ENCODE results near the gene RSBN1L. TPM values are rescaled to one million over a fixed set of nuclear protein-coding genes. Genes with fewer than 3 reads are reported as not detected.
"Not testable (repeated sequence)": the region's sequence is repeated elsewhere in the genome, so short reads cannot be mapped to it uniquely, and the experiment has no call there.

The RSBN1L gene
- total and polyA plus RNA-seq, 7 experiments from 2014 or later, result 7.7 to 41.7 (median 21.9) TPM

DNA sequence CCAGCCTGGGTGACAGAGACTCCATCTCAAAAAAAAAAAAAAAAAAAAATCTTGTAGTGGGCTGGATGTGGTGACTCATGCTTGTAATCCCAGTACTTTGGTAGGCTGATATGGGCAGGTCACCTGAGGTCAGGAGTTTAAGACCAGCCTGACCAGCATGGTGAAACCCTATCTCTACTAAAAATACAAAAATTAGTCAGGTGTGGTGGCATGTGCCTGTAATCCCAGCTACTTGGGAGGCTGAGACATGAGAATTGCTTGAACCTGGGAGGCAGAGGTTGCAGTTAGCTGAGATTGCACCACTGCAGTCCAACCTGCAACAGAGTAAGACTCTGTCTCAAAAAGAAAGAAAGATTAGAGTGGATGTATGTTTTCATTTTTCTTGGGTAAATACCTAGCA, 18.7 kb downstream of the RSBN1L start:
- peaks cover 23 to 90% (median 73%) of the 10 kb centered on the region in 7 donors for H3K4me1 Mint-ChIP-seq
- H3K27ac ChIP-seq (ENCODE audit: low read depth, low read length); H3K9me3 ChIP-seq (ENCODE audit: control insufficient read depth in 2 of 3, low read length in 3 of 3); H3K4me3 ChIP-seq (ENCODE audit: low read length); ATAC-seq; CTCF ChIA-PET; DNase-seq; H3K27me3 Mint-ChIP-seq; H3K27me3 ChIP-seq (ENCODE audit: control insufficient read depth in 2 of 2, insufficient read depth in 2 of 2, low read length in 2 of 2); H3K9me3 Mint-ChIP-seq; POLR2A ChIA-PET; H3K4me1 ChIP-seq (ENCODE audit: control insufficient read depth in 2 of 2, insufficient read depth in 2 of 2, low read length in 2 of 2): not testable (repeated sequence)
- intact Hi-C loops (cut with micrococcal nuclease), result loop anchor here in 1 of 2 donors (2.0 kb wide), 1 partner anchor 14 kb away; no protein-coding TSS in a partner anchor
- H3K36me3 Mint-ChIP-seq, result peaks cover 0 to 34% (median 13%) of the 10 kb centered on the region in 5 donors
- H3K36me3 ChIP-seq (ENCODE audit: control insufficient read depth in 2 of 3, insufficient read depth in 3 of 3, low read length in 3 of 3), result peaks cover 0 to 12% (median 0%) of the 10 kb centered on the region in 3 experiments
- H3K27ac Mint-ChIP-seq, result peak overlapping the region in 1 of 9 donors; percentile 14
- H3K4me3 Mint-ChIP-seq, result peak overlapping the region in 2 of 10 donors; percentile 29 to 39

DNA sequence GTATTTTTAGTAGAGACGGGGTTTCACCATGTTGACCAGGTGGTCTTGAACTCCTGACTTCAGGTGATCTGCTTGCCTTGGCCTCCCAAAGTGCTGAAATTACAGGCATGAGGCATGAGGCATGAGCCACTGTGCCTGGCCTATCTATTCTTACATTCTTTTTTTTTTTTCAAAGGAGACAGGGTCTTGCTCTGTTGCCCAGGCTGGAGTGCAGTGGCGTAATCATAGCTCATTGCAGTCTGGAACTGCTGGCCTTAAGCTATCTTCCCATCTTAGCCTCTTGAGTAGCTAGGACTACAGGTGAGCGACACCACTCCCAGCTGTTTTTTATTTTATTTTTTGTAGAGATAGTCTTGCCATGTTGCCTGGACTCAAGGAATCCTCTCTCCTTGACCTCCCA, 20.5 kb downstream of the RSBN1L start:
- DNase-seq, result no peak
- H3K9me3 Mint-ChIP-seq, result no peaks in the 10 kb centered on the region
- H3K4me3 ChIP-seq (ENCODE audit: low read length), result no peak overlapping the region
- H3K36me3 Mint-ChIP-seq, result peaks cover 0 to 19% (median 8%) of the 10 kb centered on the region in 5 donors
- H3K27ac Mint-ChIP-seq, result peak overlapping the region in 1 of 9 donors; percentile 43
- H3K9me3 ChIP-seq (ENCODE audit: control insufficient read depth in 2 of 3, low read length in 3 of 3), result no peaks in the 10 kb centered on the region
- POLR2A ChIA-PET, result no interaction called here
- peaks cover 0 to 12% of the 10 kb centered on the region in 2 donors for H3K4me1 ChIP-seq (ENCODE audit: control insufficient read depth in 2 of 2, insufficient read depth in 2 of 2, low read length in 2 of 2)
- no peak for ATAC-seq
- H3K27me3 ChIP-seq (ENCODE audit: control insufficient read depth in 2 of 2, insufficient read depth in 2 of 2, low read length in 2 of 2), result no peaks in the 10 kb centered on the region
- no peaks in the 10 kb centered on the region for H3K36me3 ChIP-seq (ENCODE audit: control insufficient read depth in 2 of 3, insufficient read depth in 3 of 3, low read length in 3 of 3)
- no peaks in the 10 kb centered on the region for H3K27me3 Mint-ChIP-seq
- peaks cover 18 to 79% (median 60%) of the 10 kb centered on the region in 7 donors for H3K4me1 Mint-ChIP-seq
- CTCF ChIA-PET, result interaction anchor here (0.6 to 1.0 kb wide), 2 partner anchors 11 to 19 kb away, joined by 3 to 6 read pairs; no protein-coding TSS in a partner anchor
- H3K27ac ChIP-seq (ENCODE audit: low read depth, low read length), result no peak overlapping the region
- intact Hi-C loops (cut with micrococcal nuclease), result no loop called here
- H3K4me3 Mint-ChIP-seq, result no peak overlapping the region

DNA sequence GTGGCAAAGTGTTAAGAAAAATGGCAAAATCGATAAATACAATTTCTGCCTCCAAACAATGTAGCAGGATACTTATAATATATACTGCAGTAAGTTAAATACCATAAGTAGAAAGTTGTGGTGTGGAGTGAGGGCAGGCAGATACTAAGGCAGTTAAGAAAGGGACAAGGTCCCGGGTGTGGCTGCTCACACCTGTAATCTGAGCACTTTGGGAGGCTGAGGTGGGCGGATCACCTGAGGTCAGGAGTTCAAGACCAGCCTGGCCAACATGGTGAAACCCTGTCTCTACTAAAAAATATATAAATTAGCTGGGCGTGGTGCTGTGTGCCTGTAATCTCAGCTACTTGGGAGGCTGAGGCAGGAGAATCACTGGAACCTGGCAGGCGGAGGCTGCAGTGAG, 21.3 kb downstream of the RSBN1L start:
- H3K27me3 Mint-ChIP-seq; intact Hi-C loops (cut with micrococcal nuclease): not testable (repeated sequence)
- CTCF ChIA-PET, result interaction anchor here (1.0 kb wide), 1 partner anchor 20 kb away, joined by 3 read pairs; no protein-coding TSS in a partner anchor

DNA sequence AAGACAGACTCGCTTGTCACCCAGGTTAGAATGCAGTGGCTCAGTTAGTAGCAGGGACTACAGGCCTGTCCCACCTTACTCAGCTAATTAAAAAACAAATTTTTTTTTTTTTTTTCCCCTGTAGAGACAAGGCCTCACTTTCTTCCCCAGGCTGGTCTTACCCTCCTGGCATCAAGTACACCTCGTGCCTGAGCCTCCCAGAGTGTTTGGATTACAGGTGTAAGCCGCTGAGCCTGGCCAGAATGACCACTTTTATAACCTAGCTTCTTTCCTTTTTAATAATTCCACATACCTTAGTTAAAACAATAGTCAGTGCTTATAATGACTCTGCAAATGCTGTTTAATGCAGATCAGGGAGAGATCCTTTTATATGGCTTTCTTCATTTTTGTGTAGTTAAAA, 31.3 kb downstream of the RSBN1L start:
- Mint-ChIP-seq H3K27ac (peak overlapping the region in 8 of 9 donors; percentile 52 to 96 (median 74)), H3K36me3 (peaks cover 0 to 13% (median 4%) of the 10 kb centered on the region in 5 donors), H3K4me3 (peak overlapping the region; percentile 2 to 85 (median 59)), H3K4me1 (peaks cover 17 to 68% (median 60%) of the 10 kb centered on the region in 7 donors), H3K27me3 (no peaks in the 10 kb centered on the region), H3K9me3 (no peaks in the 10 kb centered on the region)
- Histone ChIP-seq H3K4me1 (ENCODE audit: control insufficient read depth in 2 of 2, insufficient read depth in 2 of 2, low read length in 2 of 2) (peaks cover 13 to 20% of the 10 kb centered on the region in 2 donors), H3K27me3 (ENCODE audit: control insufficient read depth in 2 of 2, insufficient read depth in 2 of 2, low read length in 2 of 2) (no peaks in the 10 kb centered on the region), H3K27ac (ENCODE audit: low read depth, low read length) (peak overlapping the region; percentile 53), H3K36me3 (ENCODE audit: control insufficient read depth in 2 of 3, insufficient read depth in 3 of 3, low read length in 3 of 3) (no peaks in the 10 kb centered on the region), H3K4me3 (ENCODE audit: low read length) (no peak overlapping the region), H3K9me3 (ENCODE audit: control insufficient read depth in 2 of 3, low read length in 3 of 3) (no peaks in the 10 kb centered on the region)
- CTCF ChIA-PET, result interaction anchor here (0.6 to 1.3 kb wide), 2 partner anchors 11 to 32 kb away, joined by 3 to 6 read pairs; no protein-coding TSS in a partner anchor
- ATAC-seq (no peak), DNase-seq (no peak)
- intact Hi-C loops (cut with micrococcal nuclease), result no loop called here
- POLR2A ChIA-PET, result no interaction called here

More for the DNA sequence above, 21.3 kb downstream of the RSBN1L start:
- ATAC-seq; POLR2A ChIA-PET; H3K9me3 ChIP-seq (ENCODE audit: control insufficient read depth in 2 of 3, low read length in 3 of 3); H3K4me3 ChIP-seq (ENCODE audit: low read length); H3K9me3 Mint-ChIP-seq; H3K27me3 ChIP-seq (ENCODE audit: control insufficient read depth in 2 of 2, insufficient read depth in 2 of 2, low read length in 2 of 2); H3K36me3 ChIP-seq (ENCODE audit: control insufficient read depth in 2 of 3, insufficient read depth in 3 of 3, low read length in 3 of 3); H3K27ac ChIP-seq (ENCODE audit: low read depth, low read length); DNase-seq: not testable (repeated sequence)
- H3K4me1 ChIP-seq (ENCODE audit: control insufficient read depth in 2 of 2, insufficient read depth in 2 of 2, low read length in 2 of 2), result peaks cover 0 to 12% of the 10 kb centered on the region in 2 donors
- Mint-ChIP-seq H3K36me3 (peaks cover 0 to 15% (median 6%) of the 10 kb centered on the region in 5 donors), H3K4me3 (peak overlapping the region in 4 of 10 donors; percentile 8 to 52 (median 38)), H3K4me1 (peaks cover 18 to 73% (median 59%) of the 10 kb centered on the region in 7 donors), H3K27ac (peak overlapping the region in 5 of 9 donors; percentile 8 to 60 (median 43))

DNA sequence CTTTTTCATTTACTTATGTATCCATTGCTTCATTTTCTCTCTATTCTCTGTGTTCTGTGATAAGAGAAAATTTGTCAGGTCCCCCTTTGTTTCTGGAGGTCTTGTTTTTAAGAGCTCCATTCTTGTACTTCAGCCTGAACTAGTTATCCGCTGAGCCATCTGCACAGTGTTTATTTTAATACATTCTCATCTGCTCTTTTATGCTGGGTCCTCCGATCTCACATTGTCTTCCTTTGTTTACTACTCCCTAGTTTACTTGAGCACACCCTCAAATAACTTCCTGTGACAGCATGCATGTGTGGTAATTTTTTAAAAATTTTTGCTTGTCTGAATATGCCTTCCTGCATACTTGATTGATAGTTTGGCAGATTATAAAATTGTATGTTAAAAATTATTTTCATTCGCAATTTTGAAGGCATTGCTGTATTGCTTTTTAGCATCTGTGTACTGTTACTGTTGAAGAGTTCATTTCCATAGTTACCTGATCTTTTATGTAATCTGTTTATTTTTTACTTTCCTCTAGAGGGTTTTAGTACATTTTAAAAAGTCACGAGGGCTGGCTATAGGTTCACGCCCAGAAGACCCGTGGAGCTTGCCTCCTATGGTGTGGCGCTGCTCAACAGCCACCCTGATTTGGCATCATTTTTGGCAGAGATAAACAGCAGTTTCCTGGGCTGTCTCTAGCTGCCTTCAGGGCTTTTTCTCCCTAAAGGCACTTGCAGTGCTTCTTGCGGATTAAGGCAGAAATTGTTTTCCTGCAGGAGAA, 31.9 kb downstream of the RSBN1L start:
- ATAC-seq, result peak; percentile 86
- peak overlapping the region; percentile 53 for H3K27ac ChIP-seq (ENCODE audit: low read depth, low read length)
- H3K4me3 Mint-ChIP-seq, result peak overlapping the region; percentile 2 to 85 (median 59)
- H3K4me3 ChIP-seq (ENCODE audit: low read length), result no peak overlapping the region
- POLR2A ChIA-PET, result no interaction called here
- H3K9me3 Mint-ChIP-seq, result no peaks in the 10 kb centered on the region
- H3K4me1 ChIP-seq (ENCODE audit: control insufficient read depth in 2 of 2, insufficient read depth in 2 of 2, low read length in 2 of 2), result peaks cover 13 to 20% of the 10 kb centered on the region in 2 donors
- H3K4me1 Mint-ChIP-seq, result peaks cover 17 to 74% (median 66%) of the 10 kb centered on the region in 7 donors
- H3K27me3 ChIP-seq (ENCODE audit: control insufficient read depth in 2 of 2, insufficient read depth in 2 of 2, low read length in 2 of 2), result no peaks in the 10 kb centered on the region
- H3K36me3 Mint-ChIP-seq, result peaks cover 0 to 13% (median 4%) of the 10 kb centered on the region in 5 donors
- DNase-seq, result peak in 7 of 9 donors; percentile 13 to 56 (median 31)
- peak overlapping the region in 8 of 9 donors; percentile 52 to 96 (median 74) for H3K27ac Mint-ChIP-seq
- H3K9me3 ChIP-seq (ENCODE audit: control insufficient read depth in 2 of 3, low read length in 3 of 3), result no peaks in the 10 kb centered on the region
- no peaks in the 10 kb centered on the region for H3K36me3 ChIP-seq (ENCODE audit: control insufficient read depth in 2 of 3, insufficient read depth in 3 of 3, low read length in 3 of 3)
- no peaks in the 10 kb centered on the region for H3K27me3 Mint-ChIP-seq
- intact Hi-C loops (cut with micrococcal nuclease), result loop anchor here in 1 of 2 donors (2.0 kb wide), 1 partner anchor 13 kb away; no protein-coding TSS in a partner anchor
- CTCF ChIA-PET, result interaction anchor here (0.6 to 1.3 kb wide), 2 partner anchors 12 to 31 kb away, joined by 3 to 6 read pairs; no protein-coding TSS in a partner anchor

DNA sequence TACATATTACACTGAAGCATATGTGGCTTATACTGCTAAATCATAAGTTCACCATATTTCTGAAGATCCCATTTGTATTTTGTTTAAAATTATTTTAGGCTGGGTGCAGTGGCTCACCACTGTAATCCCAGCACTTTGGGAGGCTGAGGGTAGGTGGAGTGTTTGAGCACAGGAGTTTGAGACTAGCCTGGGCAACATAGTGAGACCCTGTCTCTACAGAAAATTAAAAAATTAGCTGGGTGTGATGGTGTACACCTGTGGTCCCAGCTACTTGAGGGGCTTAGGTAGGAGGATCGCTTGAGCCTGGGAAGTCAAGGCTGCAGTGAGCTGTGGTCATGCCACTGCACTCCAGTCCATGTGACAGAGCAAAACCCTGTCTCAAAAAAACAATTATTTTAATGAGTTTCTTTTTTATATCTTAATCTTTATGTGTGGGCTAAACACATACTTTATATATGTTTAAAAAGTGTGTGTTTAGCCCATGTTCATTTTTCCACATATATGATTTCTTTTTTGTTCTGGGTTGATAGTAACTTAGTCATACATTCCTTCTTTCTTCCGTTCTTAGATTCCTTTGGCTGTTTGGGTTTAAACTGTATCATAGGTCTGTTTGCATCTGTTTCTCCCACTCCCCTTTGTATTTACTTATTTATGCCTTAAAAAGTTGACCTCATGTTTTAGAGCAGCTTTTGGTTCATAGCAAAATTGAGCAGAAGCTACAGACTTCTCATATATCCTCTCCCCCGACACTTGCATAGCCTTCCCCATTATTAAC, 33.5 kb downstream of the RSBN1L start:
- H3K27ac Mint-ChIP-seq, result peak overlapping the region in 7 of 9 donors; percentile 8 to 96 (median 79)
- H3K4me3 Mint-ChIP-seq, result peak overlapping the region in 5 of 10 donors; percentile 10 to 85 (median 38)
- Histone ChIP-seq H3K4me1 (ENCODE audit: control insufficient read depth in 2 of 2, insufficient read depth in 2 of 2, low read length in 2 of 2) (peaks cover 13 to 20% of the 10 kb centered on the region in 2 donors), H3K4me3 (ENCODE audit: low read length) (no peak overlapping the region), H3K9me3 (ENCODE audit: control insufficient read depth in 2 of 3, low read length in 3 of 3) (no peaks in the 10 kb centered on the region), H3K27me3 (ENCODE audit: control insufficient read depth in 2 of 2, insufficient read depth in 2 of 2, low read length in 2 of 2) (no peaks in the 10 kb centered on the region), H3K27ac (ENCODE audit: low read depth, low read length) (no peak overlapping the region), H3K36me3 (ENCODE audit: control insufficient read depth in 2 of 3, insufficient read depth in 3 of 3, low read length in 3 of 3) (no peaks in the 10 kb centered on the region)
- H3K36me3 Mint-ChIP-seq, result peaks cover 0 to 13% (median 4%) of the 10 kb centered on the region in 5 donors
- peaks cover 17 to 78% (median 67%) of the 10 kb centered on the region in 7 donors for H3K4me1 Mint-ChIP-seq
- no peaks in the 10 kb centered on the region for H3K27me3 Mint-ChIP-seq
- POLR2A ChIA-PET, result no interaction called here
- CTCF ChIA-PET, result no interaction called here
- intact Hi-C loops (cut with micrococcal nuclease), result loop anchor here in 1 of 2 donors (2.0 to 5.0 kb wide), 2 partner anchors 15 to 32 kb away; partner anchors contain the start of gene RSBN1L
- H3K9me3 Mint-ChIP-seq, result no peaks in the 10 kb centered on the region
- DNase-seq (no peak), ATAC-seq (no peak)
